ENCODE data around the gene BIRC2.
"Not testable (repeated sequence)": the region's sequence is repeated elsewhere in the genome, so short reads cannot be mapped to it uniquely, and the experiment has no call there.

Gene BIRC2

DNA sequence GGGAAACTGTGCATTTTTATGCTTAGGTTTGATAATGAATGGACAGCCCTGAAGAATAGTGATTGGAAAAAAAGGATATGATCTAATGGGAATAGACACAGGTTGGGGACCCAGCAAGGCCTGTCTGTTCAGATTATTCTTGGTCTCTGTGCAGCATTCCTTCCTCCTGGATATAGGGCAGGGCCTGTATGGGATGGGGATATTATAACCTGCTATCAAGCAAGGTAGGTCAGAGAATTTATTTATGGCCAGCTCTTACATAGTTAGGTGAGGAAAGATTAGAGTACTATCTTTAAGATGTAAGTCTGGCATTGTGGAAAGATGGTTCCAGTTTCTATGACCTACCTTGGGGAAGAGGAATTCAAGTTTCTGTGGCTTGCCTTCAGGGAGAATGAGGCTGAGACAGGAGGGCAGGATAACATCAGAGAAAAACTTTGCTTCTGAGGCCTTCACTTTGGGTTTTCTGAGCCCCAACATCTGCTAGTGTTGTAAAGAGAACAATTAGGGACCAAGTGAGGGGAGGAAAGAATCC, 8.5 kb upstream of the BIRC2 start:
- Mint-ChIP-seq H3K4me3 (no peak overlapping the region), H3K4me1 (peaks cover 19% of the 10 kb centered on the region), H3K27ac (peak overlapping the region; percentile 69), H3K36me3 (peaks cover 8% of the 10 kb centered on the region), H3K27me3 (no peaks in the 10 kb centered on the region), H3K9me3 (no peaks in the 10 kb centered on the region)
- ATAC-seq (ENCODE audit: low read depth) = no peak
- DNase-seq (ENCODE audit: low spot score in 2 of 2) = no peak

DNA sequence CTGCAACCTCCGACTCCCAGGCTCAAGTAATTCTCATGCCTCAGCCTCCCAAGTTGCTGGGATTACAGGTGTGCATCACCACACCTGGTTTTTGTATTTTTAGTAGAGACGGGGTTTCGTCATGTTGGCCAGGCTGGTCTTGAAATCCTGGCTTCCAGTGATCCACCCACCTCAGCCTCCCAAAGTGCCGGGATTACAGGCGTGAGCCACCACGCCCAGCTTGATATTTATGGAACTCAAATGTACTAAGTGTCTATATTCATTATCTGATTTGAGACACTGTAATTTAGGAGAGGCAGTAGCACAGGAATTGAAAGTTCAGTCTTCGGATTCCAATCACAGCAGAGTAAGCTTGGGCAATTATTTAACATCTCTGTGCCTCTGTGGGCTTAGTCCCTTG, 5.7 kb upstream of the BIRC2 start:
- H3K9me3 Mint-ChIP-seq; H3K4me3 Mint-ChIP-seq; H3K36me3 Mint-ChIP-seq; DNase-seq (ENCODE audit: low spot score in 2 of 2); H3K27me3 Mint-ChIP-seq: not testable (repeated sequence)
- Mint-ChIP-seq H3K4me1 (peaks cover 24% of the 10 kb centered on the region), H3K27ac (peak overlapping the region; percentile 78)
- ATAC-seq (ENCODE audit: low read depth) = peak; percentile 44

DNA sequence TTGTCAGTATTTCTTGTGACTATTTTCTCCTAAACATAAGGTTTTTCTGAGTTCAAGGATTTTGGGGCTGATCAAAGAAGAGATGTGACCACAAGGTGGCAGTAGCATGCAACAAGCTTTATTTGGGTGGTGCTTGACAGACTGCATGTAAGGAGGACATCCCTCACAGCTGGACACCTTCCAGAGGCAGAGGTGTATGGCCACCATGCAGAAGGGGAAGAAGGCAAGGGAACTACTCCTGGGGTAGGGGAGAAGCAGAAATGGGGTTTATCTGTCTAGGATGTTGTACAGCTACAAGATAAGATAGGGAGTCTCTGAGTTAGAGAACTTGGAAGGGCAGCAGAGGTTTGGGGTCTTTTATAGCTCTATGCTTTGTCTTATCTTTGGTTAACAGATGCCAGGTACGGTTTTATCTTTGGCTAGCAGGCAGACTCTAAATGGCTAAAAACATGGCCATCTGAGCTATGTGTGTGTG, 5.1 kb upstream of the BIRC2 start:
- ATAC-seq (ENCODE audit: low read depth) (peak; percentile 42), DNase-seq (ENCODE audit: low spot score in 2 of 2) (peak; percentile 72 to 75)
- Mint-ChIP-seq H3K4me3 (no peak overlapping the region), H3K9me3 (no peaks in the 10 kb centered on the region), H3K27me3 (no peaks in the 10 kb centered on the region), H3K36me3 (peaks cover 8% of the 10 kb centered on the region), H3K27ac (peak overlapping the region; percentile 12), H3K4me1 (peaks cover 24% of the 10 kb centered on the region)

DNA sequence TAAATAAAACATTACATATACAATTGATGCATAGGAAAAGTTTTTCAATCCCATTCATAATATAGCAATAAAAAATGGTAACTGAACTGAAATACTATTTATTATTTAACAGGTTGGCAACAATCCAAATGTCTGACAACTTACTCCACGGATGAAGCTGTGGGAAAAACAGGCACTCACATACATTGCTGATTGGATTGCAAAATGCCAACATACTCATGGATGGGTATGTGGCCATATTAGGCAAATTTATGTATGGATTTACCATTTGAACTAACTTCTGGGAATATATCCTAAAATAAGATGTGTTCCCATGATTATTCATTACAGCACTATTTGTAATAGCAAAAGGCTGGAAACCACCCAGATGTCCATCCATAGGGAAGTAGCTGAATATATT, 3.2 kb upstream of the BIRC2 start:
- H3K9me3 Mint-ChIP-seq = no peaks in the 10 kb centered on the region
- no peak for ATAC-seq (ENCODE audit: low read depth)
- H3K27ac Mint-ChIP-seq = no peak overlapping the region
- peaks cover 27% of the 10 kb centered on the region for H3K4me1 Mint-ChIP-seq
- no peaks in the 10 kb centered on the region for H3K36me3 Mint-ChIP-seq
- H3K4me3 Mint-ChIP-seq = no peak overlapping the region
- H3K27me3 Mint-ChIP-seq = no peaks in the 10 kb centered on the region
- DNase-seq (ENCODE audit: low spot score in 2 of 2) = no peak

GRCh38 chr11:102345904-102346303, 1.1 kb upstream of the BIRC2 start:
- Mint-ChIP-seq H3K9me3 (no peaks in the 10 kb centered on the region), H3K36me3 (peaks cover 8% of the 10 kb centered on the region), H3K4me1 (peaks cover 25% of the 10 kb centered on the region), H3K27me3 (no peaks in the 10 kb centered on the region), H3K4me3 (peak overlapping the region; percentile 95), H3K27ac (peak overlapping the region; percentile 98)
- DNase-seq (ENCODE audit: low spot score in 2 of 2) (no peak), ATAC-seq (ENCODE audit: low read depth) (no peak)

GRCh38 chr11:102346456-102346747, 612 bp upstream of the BIRC2 start:
- ATAC-seq (ENCODE audit: low read depth) (no peak), DNase-seq (ENCODE audit: low spot score in 2 of 2) (no peak)
- H3K4me3 Mint-ChIP-seq = peak overlapping the region; percentile 95
- H3K27me3 Mint-ChIP-seq = no peaks in the 10 kb centered on the region
- peaks cover 24% of the 10 kb centered on the region for H3K4me1 Mint-ChIP-seq
- H3K9me3 Mint-ChIP-seq = no peaks in the 10 kb centered on the region
- H3K27ac Mint-ChIP-seq = peak overlapping the region; percentile 98
- H3K36me3 Mint-ChIP-seq = peaks cover 12% of the 10 kb centered on the region

- peaks cover 22% of the 10 kb centered on the region for H3K4me1 Mint-ChIP-seq
Measured at GRCh38 chr11:102347462-102348370, 702 bp downstream of the BIRC2 start.

GRCh38 chr11:102357116-102357515, 10.1 kb downstream of the BIRC2 start:
- DNase-seq (ENCODE audit: low spot score in 2 of 2) = no peak
- H3K27ac Mint-ChIP-seq = no peak overlapping the region
- no peaks in the 10 kb centered on the region for H3K27me3 Mint-ChIP-seq

More at GRCh38 chr11:102347462-102348370, 702 bp downstream of the BIRC2 start:
- peaks cover 14% of the 10 kb centered on the region for H3K36me3 Mint-ChIP-seq
- no peak for DNase-seq (ENCODE audit: low spot score in 2 of 2)
- H3K4me3 Mint-ChIP-seq = peak overlapping the region; percentile 95
- H3K27me3 Mint-ChIP-seq = no peaks in the 10 kb centered on the region
- H3K27ac Mint-ChIP-seq = peak overlapping the region; percentile 98
- peak; percentile 0 for ATAC-seq (ENCODE audit: low read depth)
- no peaks in the 10 kb centered on the region for H3K9me3 Mint-ChIP-seq

GRCh38 chr11:102359372-102359771, 12.4 kb downstream of the BIRC2 start:
- Mint-ChIP-seq H3K4me1 (peaks cover 23% of the 10 kb centered on the region), H3K9me3 (peaks cover 3% of the 10 kb centered on the region), H3K27me3 (no peaks in the 10 kb centered on the region), H3K4me3 (no peak overlapping the region), H3K27ac (no peak overlapping the region), H3K36me3 (peaks cover 46% of the 10 kb centered on the region)
- DNase-seq (ENCODE audit: low spot score in 2 of 2) = no peak
- no peak for ATAC-seq (ENCODE audit: low read depth)

More at GRCh38 chr11:102357116-102357515, 10.1 kb downstream of the BIRC2 start:
- ATAC-seq (ENCODE audit: low read depth) = no peak
- peaks cover 23% of the 10 kb centered on the region for H3K4me1 Mint-ChIP-seq
- H3K4me3 Mint-ChIP-seq = no peak overlapping the region
- H3K36me3 Mint-ChIP-seq = peaks cover 44% of the 10 kb centered on the region
- peaks cover 3% of the 10 kb centered on the region for H3K9me3 Mint-ChIP-seq

DNA sequence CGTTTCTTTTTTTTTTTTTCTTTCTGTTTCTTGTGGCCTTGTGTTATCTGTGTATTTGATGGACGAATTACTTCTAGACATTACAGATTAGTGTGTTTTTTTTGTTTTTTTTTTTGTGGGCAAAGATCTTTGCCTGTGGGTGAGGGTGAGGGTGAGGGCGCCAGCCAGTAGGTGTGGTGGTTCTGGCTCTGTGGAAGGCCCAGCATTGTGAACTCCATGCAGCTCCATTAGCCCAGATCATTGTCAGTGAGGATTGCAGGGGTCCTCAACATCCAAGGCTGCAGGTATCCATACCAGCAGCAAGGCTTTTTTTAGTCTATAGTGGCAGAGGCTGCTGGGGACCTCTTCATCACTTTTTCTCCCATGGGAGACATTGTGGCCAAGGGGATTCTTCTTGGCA, 13.7 kb downstream of the BIRC2 start:
- DNase-seq (ENCODE audit: low spot score in 2 of 2) (no peak), ATAC-seq (ENCODE audit: low read depth) (no peak)
- Mint-ChIP-seq H3K36me3 (peaks cover 51% of the 10 kb centered on the region), H3K9me3 (peaks cover 3% of the 10 kb centered on the region), H3K4me1 (peaks cover 23% of the 10 kb centered on the region), H3K27me3 (no peaks in the 10 kb centered on the region), H3K27ac (no peak overlapping the region), H3K4me3 (no peak overlapping the region)

DNA sequence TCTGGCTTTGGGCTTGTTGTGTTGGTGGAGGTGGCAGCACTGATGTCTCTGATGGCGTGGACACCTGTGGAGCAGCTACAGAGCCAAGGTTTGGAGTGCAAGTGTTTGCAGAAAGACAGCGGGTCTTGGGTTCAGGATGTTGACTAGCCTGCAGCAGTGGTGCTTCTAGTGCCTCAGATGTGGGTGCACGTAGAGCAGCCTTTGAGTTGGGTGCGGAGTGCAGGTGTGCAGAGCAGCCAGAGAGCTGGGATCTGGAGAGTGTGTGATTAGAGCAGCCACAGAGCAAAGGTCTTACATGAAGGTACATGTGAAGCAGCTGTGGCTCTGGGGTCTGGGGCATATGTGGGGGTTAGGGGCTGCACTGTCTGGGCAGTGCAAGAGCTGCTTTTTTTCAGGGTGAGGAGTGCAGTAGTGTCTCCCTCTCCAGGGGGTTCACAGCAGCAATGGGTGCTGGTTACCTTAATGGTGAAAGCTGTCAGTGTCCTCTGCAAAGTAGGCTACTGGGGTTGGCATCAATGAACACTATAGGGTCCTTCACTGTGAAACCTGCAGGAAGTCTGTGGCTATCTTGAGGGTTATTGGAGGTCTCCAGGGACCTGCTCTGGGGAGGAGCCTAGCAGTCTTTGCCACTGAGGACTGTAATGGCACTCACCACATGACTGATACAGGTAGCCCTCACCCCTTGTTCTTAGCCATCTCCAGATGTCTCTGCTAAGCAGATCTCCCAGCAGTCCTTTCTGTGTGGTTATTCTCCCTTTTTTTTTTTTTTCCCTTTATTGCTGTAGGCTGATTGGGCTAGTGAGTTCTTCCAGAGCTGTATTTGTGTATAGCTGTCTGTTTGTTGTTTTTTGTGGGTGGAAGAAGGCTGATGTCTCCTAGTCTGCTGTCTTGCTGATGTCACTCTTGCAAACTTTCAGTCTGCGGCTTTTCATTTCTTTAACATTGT, 14.3 kb downstream of the BIRC2 start:
- H3K4me1 Mint-ChIP-seq = peaks cover 23% of the 10 kb centered on the region
- H3K4me3 Mint-ChIP-seq = no peak overlapping the region
- DNase-seq (ENCODE audit: low spot score in 2 of 2) (no peak), ATAC-seq (ENCODE audit: low read depth) (peak; percentile 54)
- no peak overlapping the region for H3K27ac Mint-ChIP-seq
- H3K27me3 Mint-ChIP-seq = no peaks in the 10 kb centered on the region
- H3K36me3 Mint-ChIP-seq = peaks cover 52% of the 10 kb centered on the region
- H3K9me3 Mint-ChIP-seq = peaks cover 3% of the 10 kb centered on the region

GRCh38 chr11:102364991-102365390, 18.0 kb downstream of the BIRC2 start:
- ATAC-seq (ENCODE audit: low read depth) (no peak), DNase-seq (ENCODE audit: low spot score in 2 of 2) (no peak)
- Mint-ChIP-seq H3K27me3 (no peaks in the 10 kb centered on the region), H3K27ac (peak overlapping the region; percentile 4), H3K4me3 (no peak overlapping the region), H3K9me3 (peaks cover 1% of the 10 kb centered on the region), H3K36me3 (peaks cover 48% of the 10 kb centered on the region), H3K4me1 (peaks cover 23% of the 10 kb centered on the region)

- peak; percentile 37 for ATAC-seq (ENCODE audit: low read depth)
- no peak for DNase-seq (ENCODE audit: low spot score in 2 of 2)
- H3K36me3 Mint-ChIP-seq = peaks cover 40% of the 10 kb centered on the region
- no peak overlapping the region for H3K4me3 Mint-ChIP-seq
- H3K27ac Mint-ChIP-seq = peak overlapping the region; percentile 58
- H3K4me1 Mint-ChIP-seq = peaks cover 16% of the 10 kb centered on the region
- no peaks in the 10 kb centered on the region for H3K27me3 Mint-ChIP-seq
- H3K9me3 Mint-ChIP-seq = no peaks in the 10 kb centered on the region
Measured at GRCh38 chr11:102367364-102367763, 20.4 kb downstream of the BIRC2 start.

GRCh38 chr11:102368472-102368871, 21.5 kb downstream of the BIRC2 start:
- Mint-ChIP-seq H3K27me3 (no peaks in the 10 kb centered on the region), H3K4me3 (no peak overlapping the region), H3K36me3 (peaks cover 40% of the 10 kb centered on the region), H3K4me1 (peaks cover 16% of the 10 kb centered on the region), H3K9me3 (no peaks in the 10 kb centered on the region), H3K27ac (peak overlapping the region; percentile 58)
- no peak for DNase-seq (ENCODE audit: low spot score in 2 of 2)
- peak; percentile 93 for ATAC-seq (ENCODE audit: low read depth)

All from memory B cell (primary cell).